ENCODE measurements around the gene TCIRG1. TPM values are rescaled to one million over a fixed set of nuclear protein-coding genes. Genes with fewer than 3 reads are reported as not detected.
"Not testable (repeated sequence)": the region's sequence is repeated elsewhere in the genome, so short reads cannot be mapped to it uniquely, and the experiment has no call there.

TCIRG1 gene
- total RNA-seq (100 to 1,000 TPM; 187 to 207 TPM), total RNA-seq (164 to 180 reads per million in 2 donors)

DNA sequence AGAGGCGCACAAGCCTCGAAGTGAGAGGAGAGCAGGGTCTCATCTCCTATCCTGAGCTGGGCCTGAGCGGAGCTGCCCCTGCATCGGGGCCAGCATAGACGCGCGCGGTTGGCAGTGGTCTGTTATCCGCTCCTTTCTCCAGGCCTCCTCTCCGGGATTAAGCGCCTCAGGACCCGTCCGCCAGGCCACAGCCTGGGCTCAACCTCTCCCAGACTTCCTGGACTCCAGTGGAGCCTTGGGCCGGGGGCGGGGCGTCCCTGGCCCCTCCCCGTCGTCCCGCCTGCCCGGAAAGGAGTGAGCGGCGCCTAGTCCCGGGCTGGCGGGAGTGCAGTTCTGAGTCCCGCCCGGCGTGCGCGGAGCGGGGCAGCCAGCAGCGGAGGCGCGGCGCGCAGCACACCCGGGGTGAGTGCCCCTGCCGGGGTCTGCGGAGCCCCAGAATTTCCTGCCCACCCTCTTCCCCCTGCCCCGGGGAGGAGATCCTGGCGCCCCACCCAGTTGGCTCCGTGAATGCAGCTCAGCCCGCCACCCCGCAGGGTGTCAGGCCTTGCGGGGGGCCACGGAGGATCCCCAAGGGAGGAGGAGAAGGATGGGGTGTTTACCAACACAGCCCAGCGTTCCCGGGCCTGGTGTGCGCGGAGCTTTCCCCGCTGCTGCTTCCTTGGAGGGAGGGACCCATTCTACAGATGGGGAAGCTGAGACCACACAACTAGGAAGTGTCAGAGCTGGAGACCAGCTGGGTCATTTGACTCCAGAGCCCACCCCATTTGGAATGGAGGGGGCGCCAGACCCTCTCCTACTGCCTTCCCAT is at the start of gene TCIRG1:
TSS of gene TCIRG1 (plus strand) at position 308 of the 808 bp plus-strand sequence. CDS start 2,247 bp downstream, outside the sequence.
- no peaks in the 10 kb centered on the region for H3K9me3 ChIP-seq (ENCODE audit: control insufficient read depth, low read length, poor library complexity, severe bottlenecking)
- peaks cover 25% of the 10 kb centered on the region for H3K4me1 Mint-ChIP-seq
- no peaks in the 10 kb centered on the region for H3K27me3 Mint-ChIP-seq
- H3K36me3 Mint-ChIP-seq (ENCODE audit: low read depth), result no peaks in the 10 kb centered on the region
- DNase-seq (peak in 2 of 3 donors; percentile 54 to 56), ATAC-seq (peak; percentile 67)
- peak within 1 kb of the TSS; percentile 90 for H3K27ac Mint-ChIP-seq
- H3K4me3 Mint-ChIP-seq, result peak within 1 kb of the TSS; percentile 93

- H3K36me3 Mint-ChIP-seq (ENCODE audit: low read depth); H3K4me1 Mint-ChIP-seq; H3K27me3 Mint-ChIP-seq; DNase-seq; H3K9me3 ChIP-seq (ENCODE audit: control insufficient read depth, low read length, poor library complexity, severe bottlenecking); ATAC-seq; H3K27ac Mint-ChIP-seq; H3K4me3 Mint-ChIP-seq: not testable (repeated sequence)
Measured at GRCh38 chr11:67990546-67991346, 48.1 kb upstream of the TCIRG1 start.

- DNase-seq, result not testable (repeated sequence)
Measured at GRCh38 chr11:67991347-67992121, 47.3 kb upstream of the TCIRG1 start.

GRCh38 chr11:67993821-67994220 is 45.0 kb upstream of the TCIRG1 start:
- not testable (repeated sequence) for H3K9me3 ChIP-seq (ENCODE audit: control insufficient read depth, low read length, poor library complexity, severe bottlenecking); H3K27me3 Mint-ChIP-seq; H3K27ac Mint-ChIP-seq; H3K4me3 Mint-ChIP-seq; H3K36me3 Mint-ChIP-seq (ENCODE audit: low read depth); ATAC-seq
- peak in 2 of 3 donors; percentile 19 to 33 for DNase-seq
- peaks cover 24% of the 10 kb centered on the region for H3K4me1 Mint-ChIP-seq

More at GRCh38 chr11:67991347-67992121, 47.3 kb upstream of the TCIRG1 start:
- H3K27ac Mint-ChIP-seq; H3K27me3 Mint-ChIP-seq; H3K9me3 ChIP-seq (ENCODE audit: control insufficient read depth, low read length, poor library complexity, severe bottlenecking); H3K4me1 Mint-ChIP-seq; H3K36me3 Mint-ChIP-seq (ENCODE audit: low read depth); ATAC-seq; H3K4me3 Mint-ChIP-seq: not testable (repeated sequence)

DNA sequence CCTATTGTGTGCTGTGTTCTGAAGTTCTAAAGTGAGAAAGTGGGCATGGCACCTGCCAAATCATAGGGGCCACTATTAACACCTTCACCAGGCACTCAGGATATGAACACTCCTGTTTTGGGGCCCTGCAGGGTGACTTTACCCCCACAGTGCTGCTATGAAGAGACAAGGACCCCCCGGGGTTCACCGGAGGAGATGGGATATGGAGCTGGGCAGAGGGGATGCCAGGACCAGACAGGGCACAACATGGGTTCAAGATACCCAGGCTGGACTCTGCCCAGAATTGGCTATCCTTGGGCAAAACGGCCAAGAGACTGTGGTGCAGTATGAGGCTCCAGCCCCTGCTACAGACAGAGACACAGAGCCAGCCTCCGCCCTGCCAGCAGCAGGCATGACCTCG is 44.4 kb upstream of the TCIRG1 start:
- H3K27me3 Mint-ChIP-seq; H3K9me3 ChIP-seq (ENCODE audit: control insufficient read depth, low read length, poor library complexity, severe bottlenecking); H3K4me3 Mint-ChIP-seq; H3K27ac Mint-ChIP-seq; DNase-seq; H3K36me3 Mint-ChIP-seq (ENCODE audit: low read depth); ATAC-seq: not testable (repeated sequence)
- H3K4me1 Mint-ChIP-seq, result peaks cover 24% of the 10 kb centered on the region

DNA sequence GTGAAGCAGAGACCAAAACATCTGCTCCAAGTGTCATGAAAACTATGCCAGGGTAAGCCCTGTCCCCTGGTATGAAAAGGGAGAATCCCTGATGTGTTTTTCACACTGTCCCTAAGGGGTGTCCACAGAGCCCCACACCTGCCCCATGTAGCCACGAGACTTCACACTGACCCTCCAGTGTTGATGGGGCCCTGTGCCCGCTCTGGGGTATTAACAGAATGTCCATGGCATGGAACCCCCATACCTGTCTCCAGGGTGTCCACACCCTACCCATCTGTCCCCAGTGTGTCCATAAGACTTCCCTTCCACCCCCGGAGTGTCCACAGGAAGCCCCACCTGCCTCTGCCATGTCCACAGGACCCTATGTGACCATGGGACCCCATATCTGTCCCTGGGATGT is 43.7 kb upstream of the TCIRG1 start:
- H3K36me3 Mint-ChIP-seq (ENCODE audit: low read depth); H3K9me3 ChIP-seq (ENCODE audit: control insufficient read depth, low read length, poor library complexity, severe bottlenecking); DNase-seq; ATAC-seq; H3K27ac Mint-ChIP-seq; H3K27me3 Mint-ChIP-seq; H3K4me3 Mint-ChIP-seq: not testable (repeated sequence)
- H3K4me1 Mint-ChIP-seq, result peaks cover 24% of the 10 kb centered on the region

- H3K4me1 Mint-ChIP-seq, result peaks cover 24% of the 10 kb centered on the region
- H3K4me3 Mint-ChIP-seq; H3K27me3 Mint-ChIP-seq; DNase-seq; H3K27ac Mint-ChIP-seq; H3K36me3 Mint-ChIP-seq (ENCODE audit: low read depth); H3K9me3 ChIP-seq (ENCODE audit: control insufficient read depth, low read length, poor library complexity, severe bottlenecking); ATAC-seq: not testable (repeated sequence)
Measured at GRCh38 chr11:67995579-67995978, 43.2 kb upstream of the TCIRG1 start.

- DNase-seq, result no peak
- Mint-ChIP-seq H3K4me3 (no peak overlapping the region), H3K27ac (no peak overlapping the region), H3K27me3 (no peaks in the 10 kb centered on the region), H3K36me3 (ENCODE audit: low read depth) (no peaks in the 10 kb centered on the region), H3K4me1 (peaks cover 24% of the 10 kb centered on the region)
- no peaks in the 10 kb centered on the region for H3K9me3 ChIP-seq (ENCODE audit: control insufficient read depth, low read length, poor library complexity, severe bottlenecking)
- ATAC-seq, result no peak
Measured at GRCh38 chr11:67996051-67996450, 42.8 kb upstream of the TCIRG1 start.

DNA sequence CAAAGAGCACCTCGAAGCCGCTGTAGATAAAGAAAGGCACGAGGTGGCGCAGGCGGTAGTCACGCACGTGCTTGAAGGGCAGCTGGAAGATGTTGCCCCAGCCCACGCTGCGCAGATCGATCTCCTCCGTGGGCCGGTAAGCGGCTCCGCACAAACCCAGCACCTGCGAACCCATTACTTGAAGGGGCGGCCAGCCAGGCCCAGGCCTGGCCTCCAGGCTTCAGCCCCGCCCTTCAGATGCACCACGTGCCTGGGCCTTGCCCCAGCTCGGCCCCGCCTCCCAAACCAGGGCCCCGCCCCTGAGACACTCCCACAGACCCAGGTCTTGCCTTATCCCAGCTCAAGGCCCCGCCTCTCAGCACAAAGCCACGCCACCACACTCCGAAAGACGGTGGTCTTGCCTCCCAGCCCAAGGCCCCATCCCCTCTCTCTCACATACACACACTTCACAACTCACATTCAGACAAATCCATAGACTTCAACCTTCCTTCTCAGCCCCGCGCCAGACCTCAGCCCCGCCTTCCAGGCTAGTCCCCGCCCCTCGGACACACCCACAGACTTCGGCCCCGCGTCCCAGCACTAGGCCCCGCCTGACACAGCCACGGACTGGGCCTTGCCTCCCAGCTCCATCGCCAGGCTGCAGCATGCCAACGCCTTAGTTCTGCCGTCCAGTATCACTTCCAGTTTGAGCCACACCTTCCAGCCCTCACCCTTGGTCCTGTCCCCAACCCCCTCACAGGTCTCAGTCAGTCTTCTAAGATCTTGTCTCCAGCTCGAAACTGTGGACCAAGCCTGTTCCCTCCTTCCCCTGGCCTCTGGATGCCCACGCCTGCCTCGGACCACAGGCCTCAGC is 42.0 kb upstream of the TCIRG1 start:
- no peak overlapping the region for H3K27ac Mint-ChIP-seq
- H3K9me3 ChIP-seq (ENCODE audit: control insufficient read depth, low read length, poor library complexity, severe bottlenecking), result no peaks in the 10 kb centered on the region
- no peaks in the 10 kb centered on the region for H3K36me3 Mint-ChIP-seq (ENCODE audit: low read depth)
- no peak for DNase-seq
- H3K27me3 Mint-ChIP-seq, result no peaks in the 10 kb centered on the region
- peak; percentile 72 for ATAC-seq
- peak overlapping the region; percentile 52 for H3K4me3 Mint-ChIP-seq
- peaks cover 24% of the 10 kb centered on the region for H3K4me1 Mint-ChIP-seq

DNA sequence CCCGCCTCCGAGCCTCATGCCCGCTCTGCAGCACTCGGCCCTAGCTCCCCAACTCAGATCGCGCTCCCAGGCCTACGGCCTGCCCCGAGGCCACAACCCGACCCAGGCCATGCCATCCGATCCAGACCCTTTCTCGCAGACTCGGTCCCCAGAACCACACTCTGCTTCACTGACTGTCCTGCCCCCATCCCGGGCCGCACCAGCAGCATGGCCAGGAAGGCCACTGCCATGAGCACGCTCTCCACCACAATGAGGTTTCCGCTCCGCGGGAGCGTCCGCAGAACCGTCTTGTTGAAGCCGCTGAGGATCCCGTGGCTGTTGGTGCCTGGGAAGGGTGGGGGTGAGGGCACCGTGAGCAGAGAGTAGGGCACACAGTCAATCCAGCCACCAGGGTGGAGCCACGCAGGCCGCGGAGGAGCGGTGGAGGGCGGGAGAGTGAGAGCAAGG is 41.3 kb upstream of the TCIRG1 start:
- H3K4me3 Mint-ChIP-seq, result peak overlapping the region; percentile 52
- H3K27ac Mint-ChIP-seq, result no peak overlapping the region
- no peaks in the 10 kb centered on the region for H3K36me3 Mint-ChIP-seq (ENCODE audit: low read depth)
- DNase-seq, result no peak
- ATAC-seq, result no peak
- H3K4me1 Mint-ChIP-seq, result peaks cover 26% of the 10 kb centered on the region
- no peaks in the 10 kb centered on the region for H3K27me3 Mint-ChIP-seq
- H3K9me3 ChIP-seq (ENCODE audit: control insufficient read depth, low read length, poor library complexity, severe bottlenecking), result no peaks in the 10 kb centered on the region

DNA sequence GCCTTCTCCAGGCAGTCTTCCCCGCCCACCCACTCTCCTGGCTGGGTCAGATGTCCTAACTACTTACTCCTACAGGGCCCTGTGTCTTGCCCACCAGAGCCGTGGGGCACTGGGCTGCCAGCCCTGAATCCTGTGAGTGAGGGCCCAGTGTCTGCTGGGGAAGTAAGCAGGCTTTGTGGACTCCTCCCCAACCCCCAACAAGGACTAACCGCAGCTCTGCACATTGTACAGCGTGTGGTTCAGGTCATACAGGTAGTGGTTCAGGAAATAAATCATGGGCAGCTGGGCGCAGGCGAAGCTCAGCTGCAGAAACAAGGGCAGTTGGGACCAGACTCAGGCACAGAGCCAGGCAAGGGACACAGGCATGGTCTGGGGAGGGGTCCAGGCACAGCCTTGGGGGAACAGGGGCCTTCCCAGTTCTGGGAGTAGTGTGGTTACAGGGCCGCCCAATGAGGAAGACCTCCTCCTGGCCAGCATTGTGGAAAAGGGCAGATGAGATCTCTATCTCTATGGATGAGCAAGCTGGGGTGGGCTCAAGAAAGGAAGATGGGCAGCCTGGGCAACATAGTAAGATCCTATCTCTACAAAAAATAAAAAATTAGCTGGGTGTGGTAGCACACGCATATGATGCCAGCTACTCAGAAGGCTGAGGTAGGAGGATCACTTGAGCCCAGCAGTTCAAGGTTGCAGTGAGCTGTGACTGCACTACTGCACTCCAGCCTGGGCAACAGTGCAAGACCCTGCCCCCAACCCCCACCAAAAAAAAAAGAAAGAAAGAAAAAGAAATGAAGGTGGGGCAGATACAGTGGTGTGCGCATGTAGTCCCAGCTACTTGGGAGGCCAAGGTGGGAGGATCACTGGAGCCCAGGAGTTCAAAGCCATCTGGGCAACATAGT is 40.4 kb upstream of the TCIRG1 start:
- DNase-seq (no peak), ATAC-seq (peak; percentile 50)
- Mint-ChIP-seq H3K4me1 (peaks cover 26% of the 10 kb centered on the region), H3K36me3 (ENCODE audit: low read depth) (no peaks in the 10 kb centered on the region), H3K27ac (peak overlapping the region; percentile 62), H3K27me3 (no peaks in the 10 kb centered on the region), H3K4me3 (peak overlapping the region; percentile 80)
- no peaks in the 10 kb centered on the region for H3K9me3 ChIP-seq (ENCODE audit: control insufficient read depth, low read length, poor library complexity, severe bottlenecking)

All from T-helper 17 cell (primary cell).